Kasumi-1 (cell line): ENCODE data around the gene HIVEP3.

ENCODE experiments used
- DNase-seq, 2 experiments: peaks; one replicate each; lab custom pipeline; 2025; lab: John Stamatoyannopoulos, UW

Gene HIVEP3

DNA sequence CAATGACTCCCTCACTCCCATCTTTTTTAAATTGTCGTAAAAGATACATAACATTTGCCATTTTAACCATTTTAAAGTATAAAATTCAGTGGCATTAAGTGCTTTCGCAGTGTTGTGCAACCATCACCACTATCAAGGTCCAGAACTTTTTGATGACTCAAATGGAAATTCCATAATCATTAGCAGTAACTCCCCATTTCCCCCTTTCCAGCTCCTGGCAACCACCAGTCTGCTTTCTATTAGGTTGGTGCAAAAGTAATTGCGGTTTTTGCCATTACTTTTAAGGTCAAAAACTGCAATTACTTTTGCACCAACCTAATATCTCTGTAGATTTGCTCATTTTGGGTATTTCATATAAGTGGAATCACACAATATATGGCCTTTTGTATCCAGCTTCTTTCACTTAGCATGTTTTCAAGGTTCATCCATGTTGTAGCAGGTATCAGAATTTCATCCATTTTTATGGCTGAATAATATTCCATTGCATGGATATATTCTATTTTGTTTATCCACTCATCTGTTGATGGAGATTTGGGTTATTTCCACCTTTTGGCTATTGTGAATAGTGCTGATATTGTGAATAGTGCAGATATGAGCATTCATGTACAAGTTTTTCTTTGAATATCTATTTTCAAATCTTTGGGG is 159.7 kb downstream of the HIVEP3 start:
- no peak for DNase-seq

DNA sequence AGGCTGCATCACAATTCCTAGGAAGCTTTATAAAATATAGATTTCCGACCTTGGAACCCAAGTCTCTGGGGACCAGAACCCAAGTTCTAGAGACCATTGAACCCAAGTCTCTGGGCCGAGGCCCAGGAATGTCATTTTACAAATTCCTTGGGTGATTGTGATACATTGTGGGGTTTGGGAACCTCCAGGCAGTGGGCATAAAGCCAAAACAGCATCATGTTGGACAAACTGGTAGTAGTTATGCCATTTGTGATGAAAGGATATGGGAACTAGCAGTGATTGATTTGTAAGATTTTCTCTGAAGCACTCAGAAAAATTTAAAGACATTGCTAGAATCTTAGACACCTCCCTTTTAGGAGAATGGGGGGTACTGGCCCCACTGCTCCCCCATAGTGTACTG is 160.2 kb downstream of the HIVEP3 start:
- no peak for DNase-seq

- peak; percentile 23 to 31 for DNase-seq
These were observed 164.2 kb downstream of the HIVEP3 start for GRCh38 chr1:41754540-41754939.

GRCh38 chr1:41752514-41753170 is 166.1 kb downstream of the HIVEP3 start:
- no peak for DNase-seq

GRCh38 chr1:41751804-41752513 is 166.8 kb downstream of the HIVEP3 start:
- no peak for DNase-seq

- no peak for DNase-seq
These were observed 168.6 kb downstream of the HIVEP3 start for GRCh38 chr1:41749991-41750745.

DNA sequence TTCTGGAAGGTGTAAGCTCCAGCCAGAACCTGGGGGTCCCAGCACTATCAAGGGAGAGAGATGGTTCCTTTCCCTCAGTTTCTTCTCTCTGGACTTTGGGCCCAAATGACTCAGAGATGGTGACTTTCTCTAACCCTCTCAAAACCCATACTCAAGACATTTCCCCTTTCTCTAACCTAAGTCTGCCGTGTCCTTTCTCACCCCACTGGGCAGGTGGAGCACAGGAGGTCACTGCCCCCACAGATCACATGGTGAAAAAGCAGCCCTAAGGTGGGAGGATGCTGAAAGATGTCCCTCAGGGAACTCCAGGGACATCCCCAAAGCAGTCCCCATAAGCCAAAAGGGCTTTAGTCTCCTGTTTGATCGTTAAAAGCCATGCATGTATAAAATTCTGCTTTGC is 173.7 kb downstream of the HIVEP3 start:
- DNase-seq: no peak

DNA sequence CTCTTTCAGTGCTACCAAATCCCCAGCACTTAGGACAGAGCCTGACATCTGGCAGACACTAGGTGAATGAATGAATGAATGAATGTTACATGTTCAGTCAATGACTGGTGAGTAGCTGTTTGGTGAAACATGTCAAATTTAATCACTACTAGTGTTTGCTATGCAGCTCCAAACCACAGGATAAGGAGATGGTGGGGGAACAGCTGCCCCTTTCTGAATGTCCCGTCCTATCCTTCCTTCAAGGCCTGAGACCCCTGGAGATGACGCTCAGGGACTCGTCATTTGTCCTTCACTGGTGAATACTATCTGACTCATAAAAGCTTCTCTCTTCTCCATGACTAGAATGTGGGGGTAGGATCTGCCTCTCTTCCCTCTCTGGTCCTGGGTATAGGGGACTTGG is 175.4 kb downstream of the HIVEP3 start:
- no peak for DNase-seq

GRCh38 chr1:41742219-41742618 is 176.5 kb downstream of the HIVEP3 start:
- DNase-seq: no peak

GRCh38 chr1:41741244-41741643 is 177.5 kb downstream of the HIVEP3 start:
- no peak for DNase-seq

DNA sequence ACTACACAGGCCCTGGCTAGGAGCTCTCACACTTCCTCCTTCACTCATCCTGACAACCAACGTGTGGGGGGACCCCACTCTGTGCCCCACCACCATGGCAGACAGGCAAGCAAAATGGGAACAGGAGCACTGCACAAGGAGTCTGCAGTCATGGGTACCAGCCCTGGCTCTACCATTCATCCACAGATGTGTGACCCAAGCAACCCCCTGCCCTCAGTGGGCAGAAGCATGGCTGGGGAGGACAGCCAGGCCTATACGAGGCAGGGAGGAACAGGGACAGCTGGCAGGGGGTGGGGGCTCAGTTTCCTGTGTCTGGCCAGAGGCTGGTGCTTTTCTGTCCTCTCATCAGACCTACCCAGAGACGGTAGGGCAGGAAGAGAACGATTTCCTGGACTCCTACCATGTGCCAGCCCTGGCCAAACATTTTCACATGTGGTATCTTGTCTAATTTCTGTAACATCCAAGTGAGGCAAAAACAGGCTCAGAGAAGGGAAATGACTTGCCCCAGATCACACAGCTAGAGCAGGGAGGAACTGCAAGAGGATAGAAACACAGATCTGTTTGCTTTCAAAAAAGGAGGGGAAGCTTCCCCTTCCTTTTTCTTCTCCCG is 178.0 kb downstream of the HIVEP3 start:
- DNase-seq: peak; percentile 87 to 91

GRCh38 chr1:41740058-41740457 is 178.7 kb downstream of the HIVEP3 start:
- DNase-seq: no peak

GRCh38 chr1:41739061-41739955 is 179.4 kb downstream of the HIVEP3 start:
- DNase-seq: peak; percentile 97 to 98

GRCh38 chr1:41738475-41738874 is 180.2 kb downstream of the HIVEP3 start:
- DNase-seq: no peak

DNA sequence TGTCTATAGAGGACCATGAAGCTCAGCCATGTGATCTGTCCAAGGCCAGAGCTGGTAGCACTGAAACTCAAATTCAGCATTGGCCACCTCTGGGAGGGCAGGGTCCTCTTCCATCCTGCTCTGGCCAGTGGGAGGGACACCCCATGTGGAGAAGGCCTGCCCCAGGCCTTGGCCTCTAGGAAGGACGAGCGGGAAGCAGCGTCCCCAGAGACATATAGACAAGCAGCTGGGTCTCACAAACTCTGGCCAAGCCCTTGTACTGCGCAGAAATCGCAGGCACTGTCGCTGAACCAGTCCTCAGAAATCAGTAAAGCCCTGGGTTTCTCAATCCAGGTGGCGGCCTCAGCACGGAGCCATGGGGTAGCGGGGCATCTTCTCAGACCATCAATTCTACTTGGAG is 180.7 kb downstream of the HIVEP3 start:
- DNase-seq: no peak

DNA sequence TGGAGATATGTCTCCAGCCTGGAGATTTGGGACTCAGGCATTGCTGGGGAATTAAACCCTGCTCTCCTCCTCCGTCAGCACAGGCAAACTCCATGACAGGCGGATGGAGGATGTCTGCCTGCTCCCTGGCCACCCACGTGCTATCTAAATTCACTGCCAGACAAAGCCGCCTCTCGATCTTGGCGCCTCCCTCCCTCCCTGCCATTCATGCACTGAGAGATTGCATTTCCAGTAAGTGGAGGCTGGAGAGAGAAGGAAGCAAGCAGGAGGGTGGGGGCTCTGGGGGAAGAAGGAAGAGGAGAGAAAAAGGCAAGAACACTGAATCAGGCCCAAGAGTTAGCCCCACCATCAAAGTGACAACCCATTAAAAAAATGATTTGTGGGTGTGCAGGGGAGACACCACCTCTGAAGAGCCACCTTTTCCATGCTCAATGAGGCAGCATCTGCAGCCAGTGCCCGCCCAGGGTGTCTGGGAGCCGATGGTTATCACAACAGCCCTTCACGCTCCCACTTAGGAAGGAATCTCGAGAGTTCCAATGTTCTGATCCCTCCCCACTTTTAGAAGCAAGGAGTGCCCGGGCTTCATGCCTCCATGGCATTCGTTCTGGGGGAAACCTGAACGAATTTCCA is 183.0 kb downstream of the HIVEP3 start:
- no peak for DNase-seq

DNA sequence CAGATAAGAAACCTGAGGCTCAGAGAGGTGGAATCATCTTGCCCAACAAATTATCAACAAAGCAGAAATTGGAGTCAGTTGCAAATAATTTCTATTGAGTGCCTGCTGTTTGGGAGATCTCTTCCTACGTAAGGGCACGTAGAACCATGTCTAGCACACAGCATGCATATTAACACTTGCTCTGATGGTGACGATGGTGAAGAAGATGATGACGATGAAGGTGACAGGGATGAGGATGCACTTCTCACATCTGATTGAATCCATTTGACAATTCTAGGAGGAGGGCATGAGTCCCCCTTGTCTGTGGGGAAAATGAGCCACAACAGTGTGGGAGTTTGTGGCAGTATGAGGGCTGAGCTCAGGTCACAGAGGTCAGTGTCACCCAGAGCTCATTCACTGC is 183.6 kb downstream of the HIVEP3 start:
- DNase-seq: no peak

DNA sequence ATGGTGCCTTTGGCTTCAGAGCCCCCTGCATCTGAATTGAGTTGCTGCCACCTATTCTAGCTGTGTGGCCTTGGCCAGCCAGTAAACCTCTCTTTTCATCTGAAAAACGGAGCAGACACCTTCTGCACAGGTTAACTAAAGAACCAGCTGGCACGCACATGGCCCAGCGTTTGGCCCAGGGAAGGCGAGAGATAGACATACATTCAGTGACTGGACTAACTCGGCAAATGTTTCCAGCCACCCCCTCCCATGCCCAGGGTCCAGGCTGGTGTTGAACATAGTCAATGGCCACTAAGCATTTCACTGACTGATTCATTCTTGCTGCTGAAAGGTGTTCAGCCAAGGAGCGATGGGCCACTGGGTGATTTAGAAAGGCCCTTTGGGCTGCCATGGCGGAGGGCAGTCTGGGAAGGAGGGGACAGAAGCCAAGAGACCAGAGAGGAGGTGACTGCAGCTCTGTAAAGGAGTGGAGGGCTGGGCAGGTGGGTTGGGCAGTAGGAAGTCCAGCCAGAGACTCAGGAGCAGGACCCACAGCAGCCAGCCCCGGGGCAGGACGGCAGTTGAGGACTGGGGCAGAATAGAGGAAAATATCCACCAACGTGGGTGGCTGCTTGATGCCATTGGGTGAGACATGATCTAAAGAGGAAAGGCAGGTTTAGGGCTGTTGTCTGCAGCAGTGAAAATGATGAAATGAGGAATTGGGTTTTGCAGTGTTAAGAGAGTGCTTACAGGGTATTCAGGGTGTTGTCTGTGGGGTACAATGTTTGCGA is 184.3 kb downstream of the HIVEP3 start:
- DNase-seq: peak in 1 of 2 experiments; percentile 18

GRCh38 chr1:41733725-41734124 is 185.0 kb downstream of the HIVEP3 start:
- no peak for DNase-seq

DNA sequence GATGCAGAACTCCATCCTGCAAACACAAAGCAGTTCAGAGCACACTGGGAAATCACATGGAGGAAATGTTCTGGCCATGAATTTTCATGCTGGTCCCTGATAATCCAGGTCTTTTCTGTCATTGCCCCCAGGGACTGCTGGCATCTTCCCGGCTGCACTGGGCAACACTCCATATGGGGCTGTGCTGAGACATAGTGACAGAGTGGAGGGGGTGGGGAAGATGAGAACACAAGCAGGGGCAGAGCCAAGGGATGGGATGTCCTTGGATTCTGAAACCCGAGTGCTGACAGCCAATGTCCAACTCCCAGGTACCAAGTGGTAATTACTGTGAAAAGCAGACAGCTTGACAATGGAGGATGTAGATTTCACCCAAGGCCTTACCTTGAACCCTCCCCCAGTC is 185.7 kb downstream of the HIVEP3 start:
- no peak for DNase-seq
